Common myeloid progenitor, CD34-positive (primary cell): ENCODE results near the gene RARA.

Experiments used
- CTCF ChIA-PET: fragments of 350-600 bp; sonication (Branson Sonifier 250); formaldehyde crosslinking; loops from one replicate; lab custom pipeline; 2021; ENCODE audit warnings: antibody characterized with exemption; lab: Charles Lee
- POLR2A ChIA-PET: fragments of 350-600 bp; sonication (Branson Sonifier 250); formaldehyde crosslinking; loops from one replicate; lab custom pipeline; 2021; ENCODE audit warnings: antibody characterized with exemption; lab: Charles Lee
- DNase-seq, 3 donors: peaks; one replicate each; pipeline versions ENCODE4 v3.0.0 to v3.0.0-alpha.2; 2013
- H3K27ac ChIP-seq, 2 experiments: 1 replicate in 1 of 2; 2 replicates in 1 of 2; pipeline ENCODE4 v1.7.0; 2013; ENCODE audit warnings: inconsistent platforms in 2 of 2, low read length in 2 of 2, mild to moderate bottlenecking in 2 of 2, low read depth in 1 of 2, moderate library complexity in 1 of 2; ENCODE audit not compliant: severe bottlenecking in 2 of 2, insufficient read depth in 1 of 2, poor library complexity in 1 of 2
- H3K27me3 ChIP-seq, 5 experiments: replicated peaks in 2 of 5; 1 replicate in 3 of 5; 2 replicates in 2 of 5; pipeline versions ENCODE4 v1.6.1 to v1.7.0; 2013; ENCODE audit warnings: low read length in 4 of 5, mild to moderate bottlenecking in 2 of 5, moderate library complexity in 2 of 5, inconsistent platforms in 1 of 5; ENCODE audit not compliant: insufficient read depth in 5 of 5, control insufficient read depth in 4 of 5
- H3K36me3 ChIP-seq, 4 experiments: 1 replicate in 2 of 4; 2 replicates in 2 of 4; pipeline versions ENCODE4 v1.6.1 to v1.7.0; 2013; ENCODE audit warnings: low read length in 3 of 4, control low read depth in 1 of 4, mild to moderate bottlenecking in 1 of 4; ENCODE audit not compliant: control insufficient read depth in 4 of 4, insufficient read depth in 4 of 4
- H3K4me1 ChIP-seq, 4 experiments: 1 replicate in 3 of 4; 2 replicates in 1 of 4; pipeline versions ENCODE4 v1.6.1 to v1.7.1; 2013; ENCODE audit warnings: low read length in 3 of 4, mild to moderate bottlenecking in 3 of 4, control low read depth in 1 of 4, inconsistent platforms in 1 of 4, moderate library complexity in 1 of 4; ENCODE audit not compliant: control insufficient read depth in 4 of 4, insufficient read depth in 4 of 4; ENCODE audit errors: control extremely low read depth in 1 of 4
- H3K4me3 ChIP-seq, 7 experiments: 1 replicate in 4 of 7; 2 replicates in 3 of 7; pipeline versions ENCODE4 v1.5.1 to v1.7.0; 2013; ENCODE audit warnings: mild to moderate bottlenecking in 7 of 7, low read length in 6 of 7, moderate library complexity in 6 of 7, inconsistent platforms in 2 of 7, low read depth in 2 of 7, control low read depth in 1 of 7; ENCODE audit not compliant: insufficient read depth in 4 of 7, control insufficient read depth in 1 of 7; ENCODE audit errors: extremely low read depth in 1 of 7
- H3K9me3 ChIP-seq, 5 experiments: 1 replicate in 4 of 5; 2 replicates in 1 of 5; pipeline versions ENCODE4 v1.6.1 to v1.7.1; 2013; ENCODE audit warnings: low read length in 4 of 5, mild to moderate bottlenecking in 2 of 5, inconsistent platforms in 1 of 5, low read depth in 1 of 5, moderate library complexity in 1 of 5; ENCODE audit not compliant: control insufficient read depth in 4 of 5, insufficient read depth in 2 of 5; ENCODE audit errors: control extremely low read depth in 1 of 5
- WGBS: methylation state at CpG from one replicate; pipeline ENCODE4 v1.1.5; 2013; ENCODE audit not compliant: insufficient coverage; 5-methylcytosine and 5-hydroxymethylcytosine counted together

The RARA gene

GRCh38 chr17:40314584-40314956 lies 5.6 kb downstream of the RARA start:
- peaks cover 26 to 97% (median 93%) of the 10 kb centered on the region in 4 experiments for H3K4me1 ChIP-seq
- H3K27me3 ChIP-seq, result no peaks in the 10 kb centered on the region
- peak; percentile 95 to 99 (median 99) for DNase-seq
- H3K9me3 ChIP-seq, result no peaks in the 10 kb centered on the region
- POLR2A ChIA-PET, result interaction anchor here (0.6 to 1.5 kb wide), 4 partner anchors 9 to 31 kb away, joined by 3 to 16 read pairs (median 3); no protein-coding TSS in a partner anchor
- H3K36me3 ChIP-seq, result no peaks in the 10 kb centered on the region
- peak overlapping the region in 1 of 2 experiments; percentile 20 for H3K27ac ChIP-seq
- CTCF ChIA-PET, result interaction anchor here (1.0 to 50.4 kb wide), 5 partner anchors 8 to 40 kb away, joined by 3 to 1388 read pairs (median 12); partner anchors contain the start of genes GJD3 and RARA
- 45% methylated on average over 2 of the region's 3 CpGs for WGBS
- H3K4me3 ChIP-seq, result no peak overlapping the region

GRCh38 chr17:40315206-40315605 lies 6.2 kb downstream of the RARA start:
- Histone ChIP-seq H3K9me3 (no peaks in the 10 kb centered on the region), H3K27me3 (no peaks in the 10 kb centered on the region), H3K4me3 (peak overlapping the region in 1 of 7 experiments; percentile 42), H3K4me1 (peaks cover 30 to 97% (median 94%) of the 10 kb centered on the region in 4 experiments), H3K36me3 (no peaks in the 10 kb centered on the region), H3K27ac (peak overlapping the region; percentile 26 to 40)
- DNase-seq, result no peak
- ChIA-PET CTCF (interaction anchor here (1.0 to 50.4 kb wide), 6 partner anchors 8 to 39 kb away, joined by 3 to 1388 read pairs (median 8); partner anchors contain the start of genes GJD3 and RARA), POLR2A (interaction anchor here (0.6 to 1.5 kb wide), 6 partner anchors 8 to 36 kb away, joined by 3 to 16 read pairs (median 4); no protein-coding TSS in a partner anchor)
- WGBS, result 86% methylated on average over 3 of the region's 3 CpGs

DNA sequence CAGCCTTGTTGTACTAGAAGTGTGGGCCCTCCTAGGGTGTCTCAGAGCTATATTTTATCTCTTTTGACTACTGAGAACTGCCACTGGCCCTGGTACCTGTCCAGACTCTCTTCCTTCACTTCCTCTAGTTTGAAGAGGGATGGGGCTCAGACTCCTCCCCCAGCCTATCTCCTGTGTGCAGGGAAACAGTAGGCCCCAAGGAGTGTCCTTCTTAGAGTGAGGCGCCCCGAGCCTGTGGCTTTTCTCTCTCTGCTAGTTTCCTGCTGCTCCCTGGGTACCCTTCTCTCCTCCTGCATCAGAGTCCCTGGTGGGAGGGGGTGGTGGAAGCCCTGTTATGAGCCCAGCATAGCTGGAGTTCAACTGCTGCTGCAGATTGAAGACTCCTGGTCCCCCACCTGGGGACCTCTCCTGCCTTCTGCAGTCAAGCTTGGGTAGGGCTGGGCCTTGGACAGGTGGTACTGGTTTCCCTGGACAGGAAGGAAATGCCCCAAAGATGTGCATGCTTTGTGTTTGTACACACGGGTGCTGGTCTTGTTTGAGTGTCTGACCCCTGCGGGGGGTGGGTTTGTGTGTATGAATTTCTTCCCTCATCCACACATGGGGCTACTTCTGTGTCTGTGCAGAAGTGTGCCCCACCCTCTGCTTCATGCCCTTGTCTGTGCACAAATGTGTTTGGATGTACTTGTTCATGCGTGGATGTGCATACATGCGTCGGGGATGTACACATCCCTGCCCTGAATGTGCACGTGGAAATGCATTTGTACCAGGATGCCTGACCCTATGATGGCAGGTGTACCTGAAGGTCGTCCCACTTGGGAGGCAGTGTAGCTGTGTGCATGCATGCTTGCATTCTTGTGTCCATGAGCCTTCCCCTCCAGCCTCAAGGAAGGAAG lies 6.9 kb downstream of the RARA start:
- Histone ChIP-seq H3K9me3 (no peaks in the 10 kb centered on the region), H3K27me3 (no peaks in the 10 kb centered on the region), H3K4me1 (peaks cover 23 to 98% (median 96%) of the 10 kb centered on the region in 4 experiments), H3K36me3 (no peaks in the 10 kb centered on the region), H3K27ac (peak overlapping the region; percentile 26 to 40), H3K4me3 (peak overlapping the region in 1 of 7 experiments; percentile 42)
- 83% methylated on average over 5 of the region's 9 CpGs for WGBS
- POLR2A ChIA-PET, result interaction anchor here (0.6 to 1.5 kb wide), 5 partner anchors 9 to 36 kb away, joined by 3 to 6 read pairs (median 4); no protein-coding TSS in a partner anchor
- peak in 2 of 3 donors; percentile 46 to 60 for DNase-seq
- CTCF ChIA-PET, result interaction anchor here (1.2 to 50.4 kb wide), 4 partner anchors 8 to 38 kb away, joined by 4 to 1388 read pairs (median 71); partner anchors contain the start of genes GJD3 and RARA

- WGBS, result 73% methylated on average over 34 of the region's 38 CpGs
- CTCF ChIA-PET, result interaction anchor here (1.1 to 50.4 kb wide), 6 partner anchors 12 to 37 kb away, joined by 3 to 1388 read pairs (median 8); partner anchors contain the start of genes GJD3 and RARA
- H3K27me3 ChIP-seq, result no peaks in the 10 kb centered on the region
- peak overlapping the region in 3 of 7 experiments; percentile 28 to 89 (median 42) for H3K4me3 ChIP-seq
- H3K9me3 ChIP-seq, result no peaks in the 10 kb centered on the region
- POLR2A ChIA-PET, result interaction anchor here (0.6 to 10.0 kb wide), 7 partner anchors 9 to 1700 kb away, joined by 3 to 195 read pairs (median 4); no protein-coding TSS in a partner anchor
- DNase-seq, result no peak
- peak overlapping the region in 1 of 2 experiments; percentile 19 for H3K27ac ChIP-seq
- H3K36me3 ChIP-seq, result peaks cover 0 to 3% (median 0%) of the 10 kb centered on the region in 4 experiments
- peaks cover 21 to 98% (median 96%) of the 10 kb centered on the region in 4 experiments for H3K4me1 ChIP-seq
These were observed 7.8 kb downstream of the RARA start for GRCh38 chr17:40316571-40317344.

GRCh38 chr17:40317345-40317873 lies 8.4 kb downstream of the RARA start:
- DNase-seq, result peak in 1 of 3 donors; percentile 43
- Histone ChIP-seq H3K4me3 (peak overlapping the region in 6 of 7 experiments; percentile 53 to 89 (median 76)), H3K4me1 (peaks cover 19 to 98% (median 95%) of the 10 kb centered on the region in 4 experiments), H3K27me3 (no peaks in the 10 kb centered on the region), H3K27ac (peak overlapping the region in 1 of 2 experiments; percentile 89), H3K36me3 (peaks cover 0 to 3% (median 0%) of the 10 kb centered on the region in 4 experiments), H3K9me3 (no peaks in the 10 kb centered on the region)
- ChIA-PET POLR2A (interaction anchor here (0.6 to 10.0 kb wide), 5 partner anchors 11 to 1699 kb away, joined by 3 to 195 read pairs (median 6); no protein-coding TSS in a partner anchor), CTCF (interaction anchor here (1.1 to 50.4 kb wide), 6 partner anchors 11 to 37 kb away, joined by 3 to 1388 read pairs (median 8); partner anchors contain the start of genes GJD3 and RARA)
- WGBS, result 15% methylated on average over 5 of the region's 6 CpGs
